K562 (cell line): ENCODE data around the gene CDHR2. TPM values are rescaled to one million over a fixed set of nuclear protein-coding genes. Genes with fewer than 3 reads are reported as not detected.

Source experiments
- BCL6 ChIP-seq: fragments of 250-450 bp; sonication (Bioruptor Pico); IDR thresholded peaks from 2 replicates; pipeline ENCODE4 v1.4.0; 2020
- GTF2E2 ChIP-seq: fragments of 200-800 bp; sonication (Bioruptor generic); IDR thresholded peaks from 2 replicates; pipeline ENCODE4 v1.6.1; 2016; ENCODE audit warnings: missing genetic modification characterization, missing compliant biosample characterization
- KAT7 ChIP-seq: sonication (generic); formaldehyde crosslinking; IDR thresholded peaks from 2 replicates; pipeline ENCODE4 v1.8.0; 2022; ENCODE audit warnings: missing genetic modification reagents, mild to moderate bottlenecking, borderline replicate concordance
- KLF6 ChIP-seq: fragments of 250-450 bp; sonication (Bioruptor Pico); IDR thresholded peaks from 2 replicates; pipeline ENCODE4 v1.4.0; 2020; ENCODE audit warnings: mild to moderate bottlenecking, moderate library complexity, borderline replicate concordance
- NBN ChIP-seq: fragments of 450-650 bp; IDR thresholded peaks from 2 replicates; pipeline ENCODE4 v1.6.1; 2016; ENCODE audit warnings: low read depth, mild to moderate bottlenecking
- OTX1 ChIP-seq: fragments of 450-650 bp; formaldehyde crosslinking; IDR thresholded peaks from 2 replicates; pipeline ENCODE4 v1.4.0; 2022; ENCODE audit warnings: mild to moderate bottlenecking
- RCOR1 ChIP-seq, 2 experiments: IDR thresholded peaks; 2 replicates each; pipeline ENCODE4 v1.6.1; 2012; ENCODE audit warnings: low read depth in 2 of 2, low read length in 2 of 2, borderline replicate concordance in 1 of 2, improper control_type of control experiment in 1 of 2
- SMAD3 ChIP-seq: fragments of 450-650 bp; formaldehyde crosslinking; conservative IDR thresholded peaks from 2 replicates; pipeline ENCODE4 v1.4.0; 2020; ENCODE audit warnings: mild to moderate bottlenecking
- SREBF2 ChIP-seq: sonication (generic); formaldehyde crosslinking; IDR thresholded peaks from 2 replicates; pipeline ENCODE4 v1.4.0; 2020; ENCODE audit warnings: mild to moderate bottlenecking, missing genetic modification reagents
- SRSF7 ChIP-seq: fragments of 200-400 bp; formaldehyde crosslinking; optimal IDR thresholded peaks from 2 replicates; pipeline ENCODE3; 2017; ENCODE audit warnings: mild to moderate bottlenecking, low read depth, low read length
- TEAD2 ChIP-seq: fragments of 450-650 bp; IDR thresholded peaks from 2 replicates; pipeline ENCODE4 v1.6.1; 2016; ENCODE audit warnings: missing genetic modification characterization, control low read depth, missing compliant biosample characterization
- TSC22D4 ChIP-seq: fragments of 450-650 bp; IDR thresholded peaks from 2 replicates; pipeline ENCODE4 v1.6.1; 2016; ENCODE audit warnings: missing genetic modification characterization, missing biosample characterization, control low read depth
- ZBTB1 ChIP-seq: sonication (generic); formaldehyde crosslinking; IDR thresholded peaks from 2 replicates; pipeline ENCODE4 v1.8.1; 2023; ENCODE audit warnings: missing genetic modification reagents, low read depth, mild to moderate bottlenecking, borderline replicate concordance
- polyA plus RNA-seq, 8 experiments: library from polyadenylated mRNA; depleted of rRNA in 4 of 8; stranded (reverse) in 5 of 8; unstranded in 3 of 8; fragments of >200 nt; fragmentation: Nextera tagmentation in 2 of 8; fragmentation: Illumina TruSeq in 1 of 8; extraction: Ambion mirVana in 2 of 8; extraction: Trizol in 1 of 8; gene quantifications; 2 replicates each; pipeline versions ENCODE4 v1.2.1 to v1.2.3, GENCODE V29; 2011 to 2014; ENCODE audit warnings: inconsistent platforms in 1 of 8, missing spikeins in 1 of 8
- total RNA-seq, 7 experiments: library from RNA; depleted of rRNA in 6 of 7; stranded (reverse); fragments of >200 nt in 6 of 7; fragmentation: Illumina TruSeq in 2 of 7; extraction: Trizol in 2 of 7; gene quantifications; 2 replicates each; pipeline versions ENCODE4 v1.2.1 to v1.2.3, GENCODE V29; 2011 to 2021; ENCODE audit warnings: low replicate concordance in 1 of 7
- TF ChIP-seq, protein P1 (sequence below): fragments of 250-450 bp; sonication (Bioruptor Pico); IDR thresholded peaks from 2 replicates; pipeline ENCODE4 v1.4.0; 2020; ENCODE audit warnings: mild to moderate bottlenecking, moderate library complexity
- TF ChIP-seq, protein P2 (sequence below): fragments of 450-650 bp; formaldehyde crosslinking; IDR thresholded peaks from 2 replicates; pipeline ENCODE4 v1.4.0; 2022; ENCODE audit warnings: missing genetic modification characterization
- TF ChIP-seq, protein P3 (sequence below), 3 experiments: fragments of 200-800 bp in 1 of 3; fragments of 250-450 bp in 1 of 3; fragments of 450-650 bp in 1 of 3; sonication (Bioruptor Pico) in 1 of 3; sonication (Bioruptor generic) in 1 of 3; formaldehyde crosslinking in 1 of 3; IDR thresholded peaks; 2 replicates each; pipeline versions ENCODE4 v1.6.1 to v1.8.0; 2016 to 2022; ENCODE audit warnings: mild to moderate bottlenecking in 2 of 3, missing genetic modification characterization in 2 of 3, missing compliant biosample characterization in 1 of 3, moderate library complexity in 1 of 3
- TF ChIP-seq, protein P4 (sequence below): fragments of 250-450 bp; sonication (Bioruptor Pico); IDR thresholded peaks from 2 replicates; pipeline ENCODE4 v1.8.0; 2022; ENCODE audit warnings: moderate library complexity, mild to moderate bottlenecking, inconsistent platforms
- TF ChIP-seq, protein P5 (sequence below): sonication (generic); formaldehyde crosslinking; IDR thresholded peaks from 2 replicates; pipeline ENCODE4 v1.8.1; 2023; ENCODE audit warnings: mild to moderate bottlenecking, missing genetic modification reagents

CDHR2 gene
- total and polyA plus RNA-seq, 9 of the 15 experiments (the other 6 are each of a cell fraction or from before 2014, with no cell fraction given), result 0.01 to 0.62 (median 0.09) TPM; not detected in 2

DNA sequence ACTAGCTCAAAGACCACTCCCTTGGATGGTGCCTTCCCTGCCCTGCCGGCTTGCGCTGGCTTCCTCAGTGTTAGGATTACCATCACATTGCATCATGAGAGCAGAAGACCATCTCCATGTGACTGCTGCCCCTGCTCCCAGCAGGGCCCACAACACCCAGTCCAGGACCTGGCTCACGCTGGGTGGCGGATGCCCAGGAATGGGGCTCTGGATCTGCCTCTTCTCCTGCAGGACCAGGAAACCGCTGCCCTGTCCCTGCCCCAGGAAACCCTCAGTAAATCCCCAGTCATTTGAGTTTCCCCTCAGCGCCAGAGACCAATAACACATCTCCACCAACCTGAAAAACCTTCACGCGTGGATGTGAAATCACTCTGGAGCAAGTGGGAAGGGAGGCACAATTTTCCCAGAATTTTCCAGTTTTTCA is 8.7 kb upstream of the CDHR2 start (continued):
- TF ChIP-seq, protein P1, sequence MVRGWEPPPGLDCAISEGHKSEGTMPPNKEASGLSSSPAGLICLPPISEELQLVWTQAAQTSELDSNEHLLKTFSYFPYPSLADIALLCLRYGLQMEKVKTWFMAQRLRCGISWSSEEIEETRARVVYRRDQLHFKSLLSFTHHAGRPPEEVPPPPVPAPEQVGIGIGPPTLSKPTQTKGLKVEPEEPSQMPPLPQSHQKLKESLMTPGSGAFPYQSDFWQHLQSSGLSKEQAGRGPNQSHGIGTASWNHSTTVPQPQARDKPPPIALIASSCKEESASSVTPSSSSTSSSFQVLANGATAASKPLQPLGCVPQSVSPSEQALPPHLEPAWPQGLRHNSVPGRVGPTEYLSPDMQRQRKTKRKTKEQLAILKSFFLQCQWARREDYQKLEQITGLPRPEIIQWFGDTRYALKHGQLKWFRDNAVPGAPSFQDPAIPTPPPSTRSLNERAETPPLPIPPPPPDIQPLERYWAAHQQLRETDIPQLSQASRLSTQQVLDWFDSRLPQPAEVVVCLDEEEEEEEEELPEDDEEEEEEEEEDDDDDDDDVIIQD (CRISPR knock-in tag), result peak; percentile 57; the same call in 1 of the 2 replicates
- TF ChIP-seq GTF2E2 (no peak; the same call in 1 of the 2 replicates), ZBTB1 (CRISPR knock-in tag) (no peak), SRSF7 (no peak), SREBF2 (CRISPR knock-in tag) (no peak), TEAD2 (tag) (no peak), SMAD3 (CRISPR knock-in tag) (peak; percentile 88; the same call in 1 of the 2 replicates), RCOR1 (IDR thresholded peaks at IDR 0.05; ENCODE audit: borderline replicate concordance in 1 of 2, low read depth in 2 of 2, low read length in 2 of 2) (no peak), NBN (no peak), TSC22D4 (tag) (no peak), KLF6 (CRISPR knock-in tag) (peak; percentile 91), KAT7 (no peak), BCL6 (CRISPR knock-in tag) (peak; percentile 80), OTX1 (CRISPR knock-in tag) (peak; percentile 73; the same call in 1 of the 2 replicates)
- TF ChIP-seq, protein P2, sequence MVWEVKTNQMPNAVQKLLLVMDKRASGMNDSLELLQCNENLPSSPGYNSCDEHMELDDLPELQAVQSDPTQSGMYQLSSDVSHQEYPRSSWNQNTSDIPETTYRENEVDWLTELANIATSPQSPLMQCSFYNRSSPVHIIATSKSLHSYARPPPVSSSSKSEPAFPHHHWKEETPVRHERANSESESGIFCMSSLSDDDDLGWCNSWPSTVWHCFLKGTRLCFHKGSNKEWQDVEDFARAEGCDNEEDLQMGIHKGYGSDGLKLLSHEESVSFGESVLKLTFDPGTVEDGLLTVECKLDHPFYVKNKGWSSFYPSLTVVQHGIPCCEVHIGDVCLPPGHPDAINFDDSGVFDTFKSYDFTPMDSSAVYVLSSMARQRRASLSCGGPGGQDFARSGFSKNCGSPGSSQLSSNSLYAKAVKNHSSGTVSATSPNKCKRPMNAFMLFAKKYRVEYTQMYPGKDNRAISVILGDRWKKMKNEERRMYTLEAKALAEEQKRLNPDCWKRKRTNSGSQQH (CRISPR knock-in tag), result peak; percentile 73; the same call in 1 of the 2 replicates
- TF ChIP-seq, protein P3, sequence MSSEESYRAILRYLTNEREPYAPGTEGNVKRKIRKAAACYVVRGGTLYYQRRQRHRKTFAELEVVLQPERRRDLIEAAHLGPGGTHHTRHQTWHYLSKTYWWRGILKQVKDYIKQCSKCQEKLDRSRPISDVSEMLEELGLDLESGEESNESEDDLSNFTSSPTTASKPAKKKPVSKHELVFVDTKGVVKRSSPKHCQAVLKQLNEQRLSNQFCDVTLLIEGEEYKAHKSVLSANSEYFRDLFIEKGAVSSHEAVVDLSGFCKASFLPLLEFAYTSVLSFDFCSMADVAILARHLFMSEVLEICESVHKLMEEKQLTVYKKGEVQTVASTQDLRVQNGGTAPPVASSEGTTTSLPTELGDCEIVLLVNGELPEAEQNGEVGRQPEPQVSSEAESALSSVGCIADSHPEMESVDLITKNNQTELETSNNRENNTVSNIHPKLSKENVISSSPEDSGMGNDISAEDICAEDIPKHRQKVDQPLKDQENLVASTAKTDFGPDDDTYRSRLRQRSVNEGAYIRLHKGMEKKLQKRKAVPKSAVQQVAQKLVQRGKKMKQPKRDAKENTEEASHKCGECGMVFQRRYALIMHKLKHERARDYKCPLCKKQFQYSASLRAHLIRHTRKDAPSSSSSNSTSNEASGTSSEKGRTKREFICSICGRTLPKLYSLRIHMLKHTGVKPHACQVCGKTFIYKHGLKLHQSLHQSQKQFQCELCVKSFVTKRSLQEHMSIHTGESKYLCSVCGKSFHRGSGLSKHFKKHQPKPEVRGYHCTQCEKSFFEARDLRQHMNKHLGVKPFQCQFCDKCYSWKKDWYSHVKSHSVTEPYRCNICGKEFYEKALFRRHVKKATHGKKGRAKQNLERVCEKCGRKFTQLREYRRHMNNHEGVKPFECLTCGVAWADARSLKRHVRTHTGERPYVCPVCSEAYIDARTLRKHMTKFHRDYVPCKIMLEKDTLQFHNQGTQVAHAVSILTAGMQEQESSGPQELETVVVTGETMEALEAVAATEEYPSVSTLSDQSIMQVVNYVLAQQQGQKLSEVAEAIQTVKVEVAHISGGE (CRISPR knock-in tag; IDR thresholded peaks at IDR 0.05), result no peak
- TF ChIP-seq, protein P4, sequence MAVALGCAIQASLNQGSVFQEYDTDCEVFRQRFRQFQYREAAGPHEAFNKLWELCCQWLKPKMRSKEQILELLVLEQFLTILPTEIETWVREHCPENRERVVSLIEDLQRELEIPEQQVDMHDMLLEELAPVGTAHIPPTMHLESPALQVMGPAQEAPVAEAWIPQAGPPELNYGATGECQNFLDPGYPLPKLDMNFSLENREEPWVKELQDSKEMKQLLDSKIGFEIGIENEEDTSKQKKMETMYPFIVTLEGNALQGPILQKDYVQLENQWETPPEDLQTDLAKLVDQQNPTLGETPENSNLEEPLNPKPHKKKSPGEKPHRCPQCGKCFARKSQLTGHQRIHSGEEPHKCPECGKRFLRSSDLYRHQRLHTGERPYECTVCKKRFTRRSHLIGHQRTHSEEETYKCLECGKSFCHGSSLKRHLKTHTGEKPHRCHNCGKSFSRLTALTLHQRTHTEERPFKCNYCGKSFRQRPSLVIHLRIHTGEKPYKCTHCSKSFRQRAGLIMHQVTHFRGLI, result peak; percentile 90
- TF ChIP-seq, protein P5, sequence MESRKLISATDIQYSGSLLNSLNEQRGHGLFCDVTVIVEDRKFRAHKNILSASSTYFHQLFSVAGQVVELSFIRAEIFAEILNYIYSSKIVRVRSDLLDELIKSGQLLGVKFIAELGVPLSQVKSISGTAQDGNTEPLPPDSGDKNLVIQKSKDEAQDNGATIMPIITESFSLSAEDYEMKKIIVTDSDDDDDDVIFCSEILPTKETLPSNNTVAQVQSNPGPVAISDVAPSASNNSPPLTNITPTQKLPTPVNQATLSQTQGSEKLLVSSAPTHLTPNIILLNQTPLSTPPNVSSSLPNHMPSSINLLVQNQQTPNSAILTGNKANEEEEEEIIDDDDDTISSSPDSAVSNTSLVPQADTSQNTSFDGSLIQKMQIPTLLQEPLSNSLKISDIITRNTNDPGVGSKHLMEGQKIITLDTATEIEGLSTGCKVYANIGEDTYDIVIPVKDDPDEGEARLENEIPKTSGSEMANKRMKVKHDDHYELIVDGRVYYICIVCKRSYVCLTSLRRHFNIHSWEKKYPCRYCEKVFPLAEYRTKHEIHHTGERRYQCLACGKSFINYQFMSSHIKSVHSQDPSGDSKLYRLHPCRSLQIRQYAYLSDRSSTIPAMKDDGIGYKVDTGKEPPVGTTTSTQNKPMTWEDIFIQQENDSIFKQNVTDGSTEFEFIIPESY, result peak; percentile 25; the same call in 1 of the 2 replicates
